Kidney (tissue), 14 donors: Measurements from ENCODE around the gene TMCC1. TPM values are rescaled to one million over a fixed set of nuclear protein-coding genes. Genes with fewer than 3 reads are reported as not detected.
A peak's percentile ranks its signal among the peaks of the same experiment; 100 is the strongest.

Source experiments
- DNase-seq, 5 donors: peaks; one replicate each; pipeline ENCODE4 v3.0.0-alpha.2; 2013 to 2020
- FAIRE-seq: peaks from 2 replicates; lab custom pipeline; 2012; peaks lifted over from hg19 to GRCh38; lab: Jason Lieb, UNC
- H3K27ac ChIP-seq, 2 donors: one replicate each; pipeline ENCODE4 v1.7.0; 2013; ENCODE audit warnings: low read depth in 2 of 2, low read length in 2 of 2, inconsistent platforms in 1 of 2
- H3K27me3 ChIP-seq: one replicate; pipeline ENCODE4 v1.7.1; 2013; ENCODE audit warnings: low read length, inconsistent platforms; ENCODE audit not compliant: control insufficient read depth, insufficient read depth
- H3K36me3 ChIP-seq, 3 donors: one replicate each; pipeline versions ENCODE4 v1.7.0 to v1.7.1; 2013; ENCODE audit warnings: low read length in 3 of 3, control low read depth in 1 of 3, inconsistent platforms in 1 of 3; ENCODE audit not compliant: insufficient read depth in 3 of 3, control insufficient read depth in 2 of 3
- H3K4me1 ChIP-seq, 3 donors: one replicate each; pipeline versions ENCODE4 v1.7.0 to v1.7.1; 2013; ENCODE audit warnings: low read length in 3 of 3, inconsistent platforms in 1 of 3, low read depth in 1 of 3; ENCODE audit not compliant: control insufficient read depth in 2 of 3, insufficient read depth in 2 of 3
- H3K4me3 ChIP-seq, 3 donors: one replicate each; pipeline versions ENCODE4 v1.7.0 to v1.8.1; 2013; ENCODE audit warnings: low read length in 3 of 3, control low read depth in 1 of 3, inconsistent platforms in 1 of 3
- H3K9ac ChIP-seq, 3 donors: one replicate each; pipeline versions ENCODE4 v1.7.0 to v1.7.1; 2013; ENCODE audit warnings: low read length in 3 of 3, control low read depth in 1 of 3, inconsistent platforms in 1 of 3
- H3K9me3 ChIP-seq, 3 donors: one replicate each; pipeline versions ENCODE4 v1.7.0 to v1.7.1; 2013; ENCODE audit warnings: low read length in 3 of 3, control low read depth in 1 of 3, inconsistent platforms in 1 of 3; ENCODE audit not compliant: control insufficient read depth in 2 of 3, insufficient read depth in 1 of 3
- CTCF ChIP-seq: IDR thresholded peaks from 3 replicates; pipeline ENCODE4 v1.5.1; 2012; ENCODE audit warnings: mild to moderate bottlenecking, moderate library complexity, borderline replicate concordance; ENCODE audit not compliant: insufficient read depth; ENCODE audit errors: extremely low read depth
- intact Hi-C: fragments of 100-400 bp; cut with DNase I; formaldehyde crosslinking; loops from one replicate; pipeline ENCODE4 v1.11.1; 2022
- polyA plus RNA-seq: library from polyadenylated mRNA; stranded (reverse); fragments of 350-450 nt; fragmentation: Illumina TruSeq; extraction: RNeasy Lipid Tissue Mini Kit (QIAGEN cat#74804); gene quantifications from one replicate; pipeline ENCODE4 v1.2.3, GENCODE V29; 2014; ENCODE audit warnings: low read depth, low replicate concordance; ENCODE audit not compliant: insufficient read depth
- total RNA-seq: library from RNA; stranded (reverse); fragmentation: NEBNext Ultra II Directional; extraction: Animal tissue kit (Norgen Biotek cat#: 25700); gene quantifications from one replicate; pipeline ENCODE4 v1.2.1, GENCODE V29; 2021
- donor health status: control.
- donor health status: control.
- donor health status: control.
- donor health status: control.
- donor health status: control.
- donor health status: DM: yes; HTN: yes; CAD: no.
- donor health status: Normal renal cell carcinoma (clear cell type).

The TMCC1 gene
- total and polyA plus RNA-seq, 2 donors from 2014 or later = 8.4 to 42.4 TPM

- TF ChIP-seq CTCF = no peak
- Histone ChIP-seq H3K27ac (no peak overlapping the region), H3K9ac (no peak overlapping the region), H3K4me3 (no peak overlapping the region), H3K27me3 (no peaks in the 10 kb centered on the region), H3K36me3 (no peaks in the 10 kb centered on the region), H3K4me1 (peaks cover 0 to 8% (median 0%) of the 10 kb centered on the region in 3 donors), H3K9me3 (no peaks in the 10 kb centered on the region)
- peak in 2 of 5 donors; percentile 24 to 27 for DNase-seq
- no peak for FAIRE-seq
- intact Hi-C loops = no loop called here
Measured at GRCh38 chr3:129793319-129793718, 100.2 kb downstream of the TMCC1 start.

- no peaks in the 10 kb centered on the region for H3K36me3 ChIP-seq
- H3K4me1 ChIP-seq = no peaks in the 10 kb centered on the region
- intact Hi-C loops = no loop called here
- TF ChIP-seq CTCF = no peak
- H3K9me3 ChIP-seq = no peaks in the 10 kb centered on the region
- no peaks in the 10 kb centered on the region for H3K27me3 ChIP-seq
- FAIRE-seq (no peak), DNase-seq (no peak)
- H3K9ac ChIP-seq = no peak overlapping the region
- H3K27ac ChIP-seq = no peak overlapping the region
- H3K4me3 ChIP-seq = no peak overlapping the region
Measured at GRCh38 chr3:129783470-129783869, 110.0 kb downstream of the TMCC1 start.

GRCh38 chr3:129778871-129779270, 114.6 kb downstream of the TMCC1 start:
- no peak overlapping the region for H3K4me3 ChIP-seq
- no peak overlapping the region for H3K9ac ChIP-seq
- TF ChIP-seq CTCF = no peak
- H3K36me3 ChIP-seq = no peaks in the 10 kb centered on the region
- intact Hi-C loops = no loop called here
- no peaks in the 10 kb centered on the region for H3K4me1 ChIP-seq
- no peak for FAIRE-seq
- DNase-seq = no peak
- no peaks in the 10 kb centered on the region for H3K27me3 ChIP-seq
- H3K9me3 ChIP-seq = no peaks in the 10 kb centered on the region
- no peak overlapping the region for H3K27ac ChIP-seq

GRCh38 chr3:129777806-129778205, 115.7 kb downstream of the TMCC1 start:
- intact Hi-C loops = no loop called here
- H3K27me3 ChIP-seq = no peaks in the 10 kb centered on the region
- DNase-seq = no peak
- FAIRE-seq = no peak
- H3K9ac ChIP-seq = no peak overlapping the region
- no peak overlapping the region for H3K4me3 ChIP-seq
- H3K9me3 ChIP-seq = no peaks in the 10 kb centered on the region
- H3K27ac ChIP-seq = no peak overlapping the region
- no peaks in the 10 kb centered on the region for H3K4me1 ChIP-seq
- H3K36me3 ChIP-seq = no peaks in the 10 kb centered on the region
- no peak for TF ChIP-seq CTCF
